OCI-LY1 (cell line): Measurements from ENCODE around the gene PLCG2.
A peak's percentile ranks its signal among the peaks of the same experiment; 100 is the strongest.

Experiments
- H2AFZ ChIP-seq: fragments of 200-600 bp; sonication (generic), shearing (Covaris generic); 2 replicates; pipeline ENCODE4 v1.6.0; 2014; ENCODE audit warnings: antibody characterized with exemption, mild to moderate bottlenecking, low read length
- H3F3A ChIP-seq: fragments of 200-600 bp; sonication (generic), shearing (Covaris generic); 2 replicates; pipeline ENCODE4 v1.6.0; 2014; ENCODE audit warnings: mild to moderate bottlenecking, antibody characterized with exemption, low read length, moderate library complexity; ENCODE audit not compliant: insufficient read depth
- H3K27ac ChIP-seq: fragments of 200-600 bp; sonication (generic); 2 replicates; pipeline ENCODE4 v1.5.1; 2014; ENCODE audit warnings: low read length, mixed run types, mild to moderate bottlenecking, low read depth; ENCODE audit not compliant: poor library complexity, severe bottlenecking
- H3K27me3 ChIP-seq: fragments of 200-600 bp; sonication (generic); 2 replicates; pipeline ENCODE4 v1.6.0; 2014; ENCODE audit warnings: antibody characterized with exemption, mild to moderate bottlenecking, low read length, moderate library complexity; ENCODE audit not compliant: insufficient read depth
- H3K36me3 ChIP-seq: fragments of 200-600 bp; sonication (generic); 2 replicates; pipeline ENCODE4 v1.6.1; 2014; ENCODE audit warnings: mild to moderate bottlenecking, antibody characterized with exemption, low read length, moderate library complexity, mixed read lengths; ENCODE audit not compliant: insufficient read depth
- H3K4me1 ChIP-seq: fragments of 200-600 bp; sonication (generic); 2 replicates; pipeline ENCODE4 v1.5.1; 2014; ENCODE audit warnings: mild to moderate bottlenecking, low read length, moderate library complexity; ENCODE audit not compliant: insufficient read depth, severe bottlenecking
- H3K4me2 ChIP-seq: fragments of 200-600 bp; sonication (generic), shearing (Covaris generic); 2 replicates; pipeline ENCODE4 v1.6.1; 2014; ENCODE audit warnings: low read length
- H3K4me3 ChIP-seq: fragments of 200-600 bp; sonication (generic); 2 replicates; pipeline ENCODE4 v1.5.1; 2014; ENCODE audit warnings: low read length, low read depth, mild to moderate bottlenecking, mixed read lengths; ENCODE audit not compliant: poor library complexity, severe bottlenecking
- H3K79me2 ChIP-seq: fragments of 200-600 bp; shearing (Covaris generic); 2 replicates; pipeline ENCODE4 v1.6.1; 2016; ENCODE audit warnings: mixed run types, low read length, mixed read lengths; ENCODE audit not compliant: insufficient read depth
- H3K9ac ChIP-seq: fragments of 200-600 bp; sonication (generic), shearing (Covaris generic); 2 replicates; pipeline ENCODE4 v1.6.1; 2014; ENCODE audit warnings: mild to moderate bottlenecking, low read length, mixed read lengths
- H3K9me2 ChIP-seq: fragments of 200-600 bp; sonication (generic), shearing (Covaris generic); 2 replicates; pipeline ENCODE4 v1.6.1; 2014; ENCODE audit warnings: low read depth, mild to moderate bottlenecking, low read length, mixed read lengths
- H3K9me3 ChIP-seq: fragments of 200-600 bp; shearing (Covaris generic); 2 replicates; pipeline ENCODE4 v1.6.1; 2014; ENCODE audit warnings: low read length, mixed read lengths
- H4K20me1 ChIP-seq: fragments of 200-600 bp; sonication (generic), shearing (Covaris generic); 2 replicates; pipeline ENCODE4 v1.6.0; 2016; ENCODE audit warnings: mild to moderate bottlenecking, low read length; ENCODE audit not compliant: insufficient read depth
- CTCF ChIP-seq: fragments of 200-600 bp; sonication (generic), shearing (Covaris generic); IDR thresholded peaks from 2 replicates; pipeline ENCODE4 v1.5.1; 2017; ENCODE audit warnings: mild to moderate bottlenecking, antibody characterized with exemption, low read length, moderate library complexity, mixed read lengths
- EZH2 ChIP-seq: fragments of 200-600 bp; sonication (generic), shearing (Covaris generic); IDR thresholded peaks from 2 replicates; pipeline ENCODE4 v1.8.0; 2017; ENCODE audit warnings: borderline replicate concordance, mixed run types, mild to moderate bottlenecking, antibody characterized with exemption, low read length, moderate library complexity, mixed read lengths

PLCG2 gene

GRCh38 chr16:81744911-81745310 is 34.2 kb upstream of the PLCG2 start:
- no peak overlapping the region for H3K9ac ChIP-seq
- peaks cover 17% of the 10 kb centered on the region; the same call in 1 of the 2 replicates for H3K79me2 ChIP-seq
- no peaks in the 10 kb centered on the region for H3K9me2 ChIP-seq
- TF ChIP-seq EZH2 (no peak), CTCF (no peak)
- no peak overlapping the region for H3K4me3 ChIP-seq
- H3F3A ChIP-seq, result peaks cover 5% of the 10 kb centered on the region; the same call in 1 of the 2 replicates
- peak overlapping the region; percentile 96; the same call in 1 of the 2 replicates for H3K4me2 ChIP-seq
- peak overlapping the region; percentile 83 for H3K27ac ChIP-seq
- no peaks in the 10 kb centered on the region for H3K27me3 ChIP-seq
- no peaks in the 10 kb centered on the region for H3K36me3 ChIP-seq
- no peak overlapping the region for H2AFZ ChIP-seq
- no peaks in the 10 kb centered on the region for H4K20me1 ChIP-seq
- H3K4me1 ChIP-seq, result peaks cover 72% of the 10 kb centered on the region
- H3K9me3 ChIP-seq, result no peaks in the 10 kb centered on the region

DNA sequence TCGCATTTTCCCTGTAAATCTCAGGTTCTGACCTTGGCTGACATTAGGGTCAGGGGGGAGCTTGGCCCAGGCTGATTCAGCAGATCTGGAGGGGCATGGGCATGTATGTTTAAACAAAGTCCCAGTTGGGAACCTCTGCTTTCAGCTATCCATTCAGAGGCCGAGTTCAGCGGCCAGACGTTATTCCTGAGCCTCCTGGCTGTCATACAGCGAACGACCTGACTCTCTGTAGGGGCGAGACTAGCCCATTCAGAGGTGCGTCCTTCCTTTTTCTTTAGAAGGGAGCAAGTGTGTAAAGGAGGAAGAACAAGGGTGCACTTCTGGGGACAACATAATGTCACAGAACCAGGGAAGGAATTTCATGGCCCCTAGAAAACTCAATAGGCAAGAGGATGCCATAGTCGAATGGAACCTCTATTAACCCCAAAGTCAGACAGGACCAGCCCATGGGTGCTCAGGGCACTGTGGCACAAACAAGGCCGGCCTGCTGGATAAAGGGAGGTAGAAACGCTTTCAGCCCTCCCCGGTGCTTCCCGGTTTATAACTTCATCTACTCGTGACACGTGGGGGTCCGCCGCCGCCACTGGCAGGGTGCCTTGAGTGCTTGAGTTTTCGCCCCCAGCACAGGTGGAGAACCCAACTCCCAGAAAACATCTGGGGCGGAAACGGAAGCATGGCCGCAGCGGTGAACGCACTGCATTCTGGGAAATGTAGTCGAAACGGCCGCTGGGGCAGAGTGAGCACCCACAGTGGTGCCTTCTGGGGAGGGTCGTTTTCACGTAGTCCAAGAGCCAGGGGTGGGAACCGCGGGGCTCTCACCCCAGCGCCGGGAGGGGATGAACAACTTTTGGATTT is 33.2 kb upstream of the PLCG2 start:
- H3K4me3 ChIP-seq, result peak overlapping the region; percentile 64
- peaks cover 6% of the 10 kb centered on the region; the same call in 1 of the 2 replicates for H3F3A ChIP-seq
- H3K27ac ChIP-seq, result peak overlapping the region; percentile 83
- H3K4me2 ChIP-seq, result peak overlapping the region; percentile 96
- TF ChIP-seq CTCF (peak; percentile 22; the same call in 1 of the 2 replicates), EZH2 (no peak)
- peak overlapping the region; percentile 72 for H3K9ac ChIP-seq
- no peaks in the 10 kb centered on the region for H3K27me3 ChIP-seq
- H3K9me3 ChIP-seq, result no peaks in the 10 kb centered on the region
- peaks cover 14% of the 10 kb centered on the region; the same call in 1 of the 2 replicates for H3K79me2 ChIP-seq
- H3K36me3 ChIP-seq, result no peaks in the 10 kb centered on the region
- no peaks in the 10 kb centered on the region for H4K20me1 ChIP-seq
- H2AFZ ChIP-seq, result no peak overlapping the region
- H3K4me1 ChIP-seq, result peaks cover 62% of the 10 kb centered on the region
- H3K9me2 ChIP-seq, result no peaks in the 10 kb centered on the region

- no peaks in the 10 kb centered on the region for H3K27me3 ChIP-seq
- H3K27ac ChIP-seq, result peak overlapping the region; percentile 10
- H3F3A ChIP-seq, result peaks cover 6% of the 10 kb centered on the region; the same call in 1 of the 2 replicates
- no peak for TF ChIP-seq CTCF
- no peak for TF ChIP-seq EZH2
- H3K79me2 ChIP-seq, result peaks cover 9% of the 10 kb centered on the region; the same call in 1 of the 2 replicates
- H2AFZ ChIP-seq, result no peak overlapping the region
- H3K4me2 ChIP-seq, result peak overlapping the region; percentile 96
- no peaks in the 10 kb centered on the region for H3K9me3 ChIP-seq
- no peaks in the 10 kb centered on the region for H3K9me2 ChIP-seq
- peak overlapping the region; percentile 64 for H3K4me3 ChIP-seq
- H3K9ac ChIP-seq, result peak overlapping the region; percentile 72; the same call in 1 of the 2 replicates
- H3K4me1 ChIP-seq, result peaks cover 61% of the 10 kb centered on the region
- H4K20me1 ChIP-seq, result no peaks in the 10 kb centered on the region
- H3K36me3 ChIP-seq, result no peaks in the 10 kb centered on the region
Observed at GRCh38 chr16:81746566-81746965, 32.5 kb upstream of the PLCG2 start.
